OCI-LY3 (cell line): ENCODE data around the gene OTOG.

Experiments
- H2AFZ ChIP-seq: fragments of 200-600, 300-600 bp; shearing (Covaris generic); 2 replicates; pipeline ENCODE4 v1.6.0; 2014; ENCODE audit warnings: antibody characterized with exemption, low read depth, low read length
- H3K27ac ChIP-seq: fragments of 200-600, 300-600 bp; sonication (generic); 2 replicates; pipeline ENCODE4 v1.5.1; 2014; ENCODE audit warnings: mild to moderate bottlenecking, low read length, moderate library complexity, mixed read lengths
- H3K27me3 ChIP-seq: fragments of 200-600, 300-600 bp; sonication (generic); 2 replicates; pipeline ENCODE4 v1.6.1; 2014; ENCODE audit warnings: low read depth, low read length, mixed read lengths
- H3K36me3 ChIP-seq: fragments of 200-600, 300-600 bp; sonication (generic); replicated peaks from 2 replicates; pipeline ENCODE3; 2014; ENCODE audit warnings: low read depth, low read length, mixed read lengths
- H3K4me1 ChIP-seq: fragments of 300-600, 200-600 bp; sonication (generic); 2 replicates; pipeline ENCODE4 v1.6.1; 2014; ENCODE audit warnings: low read length, mixed read lengths
- H3K4me2 ChIP-seq: fragments of 200-600, 300-600 bp; sonication (generic); 2 replicates; pipeline ENCODE4 v1.6.1; 2014; ENCODE audit warnings: low read length, mixed read lengths
- H3K4me3 ChIP-seq: fragments of 300-600, 200-600 bp; sonication (generic); 2 replicates; pipeline ENCODE4 v1.5.1; 2014; ENCODE audit warnings: antibody characterized with exemption, mild to moderate bottlenecking, low read length, moderate library complexity
- H3K79me2 ChIP-seq: fragments of 300-600, 200-600 bp; shearing (Covaris generic); 2 replicates; pipeline ENCODE4 v1.6.1; 2014; ENCODE audit warnings: mild to moderate bottlenecking, low read length, mixed read lengths
- H3K9ac ChIP-seq: fragments of 300-600, 200-600 bp; shearing (Covaris generic); 2 replicates; pipeline ENCODE4 v1.6.0; 2014; ENCODE audit warnings: mild to moderate bottlenecking, low read length, moderate library complexity
- H3K9me3 ChIP-seq: fragments of 200-600, 300-600 bp; shearing (Covaris generic); 2 replicates; pipeline ENCODE4 v1.6.1; 2014; ENCODE audit warnings: low read length, mixed read lengths; ENCODE audit not compliant: insufficient read depth
- H4K20me1 ChIP-seq: fragments of 200-600, 300-600 bp; sonication (generic); 2 replicates; pipeline ENCODE4 v1.6.1; 2016; ENCODE audit warnings: low read length, mixed read lengths; ENCODE audit not compliant: insufficient read depth
- CTCF ChIP-seq: fragments of 200-600, 300-600 bp; sonication (generic); IDR thresholded peaks from 2 replicates; pipeline ENCODE4 v1.5.1; 2014; ENCODE audit warnings: antibody characterized with exemption, low read length, low read depth
- EZH2phosphoT487 ChIP-seq: fragments of 200-600 bp; shearing (Covaris generic); IDR thresholded peaks from 2 replicates; pipeline ENCODE4 v1.6.1; 2018; ENCODE audit warnings: antibody characterized with exemption, mixed run types, low read depth

The OTOG gene

GRCh38 chr11:17524221-17524620 lies 22.8 kb upstream of the OTOG start:
- Histone ChIP-seq H4K20me1 (no peaks in the 10 kb centered on the region), H3K4me1 (no peaks in the 10 kb centered on the region), H3K9me3 (no peaks in the 10 kb centered on the region), H3K36me3 (no peaks in the 10 kb centered on the region), H3K79me2 (no peaks in the 10 kb centered on the region), H3K27ac (no peak overlapping the region), H3K4me2 (no peak overlapping the region), H2AFZ (no peak overlapping the region), H3K4me3 (no peak overlapping the region), H3K9ac (no peak overlapping the region), H3K27me3 (peaks cover 13% of the 10 kb centered on the region)
- TF ChIP-seq CTCF: no peak
- no peak for TF ChIP-seq EZH2phosphoT487

- Histone ChIP-seq H3K4me1 (no peaks in the 10 kb centered on the region), H3K79me2 (no peaks in the 10 kb centered on the region), H4K20me1 (no peaks in the 10 kb centered on the region), H3K27ac (no peak overlapping the region), H3K36me3 (no peaks in the 10 kb centered on the region), H3K9ac (no peak overlapping the region), H3K27me3 (peaks cover 14% of the 10 kb centered on the region), H2AFZ (no peak overlapping the region), H3K4me2 (no peak overlapping the region), H3K9me3 (no peaks in the 10 kb centered on the region), H3K4me3 (no peak overlapping the region)
- TF ChIP-seq EZH2phosphoT487: no peak
- no peak for TF ChIP-seq CTCF
These were observed 21.5 kb upstream of the OTOG start for GRCh38 chr11:17525570-17525969.

- Histone ChIP-seq H3K4me2 (no peak overlapping the region), H3K9ac (no peak overlapping the region), H2AFZ (no peak overlapping the region), H3K79me2 (no peaks in the 10 kb centered on the region), H3K9me3 (no peaks in the 10 kb centered on the region), H3K27ac (no peak overlapping the region), H3K36me3 (no peaks in the 10 kb centered on the region), H4K20me1 (no peaks in the 10 kb centered on the region), H3K4me3 (no peak overlapping the region), H3K4me1 (no peaks in the 10 kb centered on the region), H3K27me3 (peaks cover 14% of the 10 kb centered on the region)
- TF ChIP-seq EZH2phosphoT487 (no peak), CTCF (no peak)
These were observed 20.7 kb upstream of the OTOG start for GRCh38 chr11:17526326-17526725.

- TF ChIP-seq EZH2phosphoT487 (no peak), CTCF (no peak)
- Histone ChIP-seq H3K36me3 (no peaks in the 10 kb centered on the region), H3K9ac (no peak overlapping the region), H3K27me3 (peaks cover 22% of the 10 kb centered on the region), H2AFZ (no peak overlapping the region), H4K20me1 (no peaks in the 10 kb centered on the region), H3K4me2 (no peak overlapping the region), H3K4me1 (no peaks in the 10 kb centered on the region), H3K79me2 (no peaks in the 10 kb centered on the region), H3K4me3 (no peak overlapping the region), H3K27ac (no peak overlapping the region), H3K9me3 (no peaks in the 10 kb centered on the region)
These were observed 20.0 kb upstream of the OTOG start for GRCh38 chr11:17526931-17527627.
